NCI-H345 (cell line): ENCODE measurements around the gene ATP6V1E1.

Experiments used
- DNase-seq: peaks from one replicate; lab custom pipeline; 2025; lab: John Stamatoyannopoulos, UW

The ATP6V1E1 gene

GRCh38 chr22:17633998-17634323 is 5.4 kb upstream of the ATP6V1E1 start:
- DNase-seq, result no peak

GRCh38 chr22:17633217-17633997 is 4.9 kb upstream of the ATP6V1E1 start:
- DNase-seq, result no peak

- DNase-seq, result no peak
These were observed 2.6 kb upstream of the ATP6V1E1 start for GRCh38 chr22:17631076-17631565.

GRCh38 chr22:17629641-17630040 is 1.1 kb upstream of the ATP6V1E1 start:
- no peak for DNase-seq

- no peak for DNase-seq
These were observed 582 bp upstream of the ATP6V1E1 start for GRCh38 chr22:17629173-17629489.

GRCh38 chr22:17627961-17628405 is 566 bp downstream of the ATP6V1E1 start:
- no peak for DNase-seq

- DNase-seq, result no peak
These were observed 15.3 kb downstream of the ATP6V1E1 start for GRCh38 chr22:17613280-17613679.

GRCh38 chr22:17612057-17612456 is 16.5 kb downstream of the ATP6V1E1 start:
- DNase-seq, result no peak

- no peak for DNase-seq
These were observed 20.5 kb downstream of the ATP6V1E1 start for GRCh38 chr22:17607891-17608521.

GRCh38 chr22:17606496-17606895 is 22.1 kb downstream of the ATP6V1E1 start:
- DNase-seq, result no peak

- DNase-seq, result no peak
These were observed 24.9 kb downstream of the ATP6V1E1 start for GRCh38 chr22:17603668-17604067.

GRCh38 chr22:17601031-17601430 is 27.5 kb downstream of the ATP6V1E1 start:
- DNase-seq, result no peak

- DNase-seq, result no peak
These were observed 30.2 kb downstream of the ATP6V1E1 start for GRCh38 chr22:17598318-17598717.

GRCh38 chr22:17597217-17597616 is 31.3 kb downstream of the ATP6V1E1 start:
- DNase-seq, result no peak

GRCh38 chr22:17596226-17596625 is 32.3 kb downstream of the ATP6V1E1 start:
- no peak for DNase-seq

GRCh38 chr22:17592201-17592600 is 36.3 kb downstream of the ATP6V1E1 start:
- no peak for DNase-seq

- DNase-seq, result no peak
These were observed 38.0 kb downstream of the ATP6V1E1 start for GRCh38 chr22:17590586-17590985.

- DNase-seq, result no peak
These were observed 38.7 kb downstream of the ATP6V1E1 start for GRCh38 chr22:17589810-17590375.

- DNase-seq, result no peak
These were observed 39.9 kb downstream of the ATP6V1E1 start for GRCh38 chr22:17588606-17589005.

GRCh38 chr22:17587629-17588028 is 40.9 kb downstream of the ATP6V1E1 start:
- DNase-seq, result no peak

- no peak for DNase-seq
These were observed 41.6 kb downstream of the ATP6V1E1 start for GRCh38 chr22:17586831-17587440.

GRCh38 chr22:17583151-17583550 is 45.4 kb downstream of the ATP6V1E1 start:
- no peak for DNase-seq

- DNase-seq, result no peak
These were observed 46.9 kb downstream of the ATP6V1E1 start for GRCh38 chr22:17581631-17582030.
